HEK293T (cell line): ENCODE measurements around the gene TNIK.

Source experiments
- CTCF ChIA-PET: fragments of 350-600 bp; formaldehyde crosslinking; extraction: SDS; loops from one replicate; lab custom pipeline; 2021; ENCODE audit warnings: antibody characterized with exemption, inconsistent platforms; lab: Yijun Ruan, JAX
- POLR2A ChIA-PET: fragments of 350-600 bp; formaldehyde crosslinking; extraction: SDS; loops from one replicate; lab custom pipeline; 2020; ENCODE audit warnings: antibody characterized with exemption, inconsistent platforms; lab: Yijun Ruan, JAX
- DNase-seq: peaks from one replicate; pipeline ENCODE4 v3.0.0; 2012; ENCODE audit warnings: mixed read lengths; ENCODE audit errors: extremely low spot score
- ARNT ChIP-seq: fragments of 450-650 bp; IDR thresholded peaks from 2 replicates; pipeline ENCODE4 v1.6.1; 2017; ENCODE audit warnings: mild to moderate bottlenecking
- BHLHE40 ChIP-seq: fragments of 450-650 bp; IDR thresholded peaks from 2 replicates; pipeline ENCODE4 v1.6.1; 2016; ENCODE audit warnings: mild to moderate bottlenecking, moderate library complexity, borderline replicate concordance
- CTBP1 ChIP-seq: fragments of 450-650 bp; IDR thresholded peaks from 2 replicates; pipeline ENCODE4 v1.6.1; 2016; ENCODE audit warnings: borderline replicate concordance
- ELF4 ChIP-seq: fragments of 450-650 bp; IDR thresholded peaks from 2 replicates; pipeline ENCODE4 v1.6.1; 2017; ENCODE audit warnings: antibody characterized with exemption
- FOXA1 ChIP-seq: fragments of 450-650 bp; IDR thresholded peaks from 2 replicates; pipeline ENCODE4 v1.6.1; 2016; ENCODE audit warnings: mild to moderate bottlenecking
- FOXK2 ChIP-seq: fragments of 450-650 bp; IDR thresholded peaks from 2 replicates; pipeline ENCODE4 v1.6.1; 2016; ENCODE audit warnings: mild to moderate bottlenecking
- FOXM1 ChIP-seq: fragments of 450-650 bp; IDR thresholded peaks from 2 replicates; pipeline ENCODE4 v1.6.1; 2017; ENCODE audit warnings: mild to moderate bottlenecking, borderline replicate concordance
- HDGF ChIP-seq: fragments of 450-650 bp; IDR thresholded peaks from 2 replicates; pipeline ENCODE4 v1.6.1; 2017; ENCODE audit warnings: antibody characterized with exemption, borderline replicate concordance
- L3MBTL2 ChIP-seq: fragments of 450-650 bp; conservative IDR thresholded peaks from 2 replicates; pipeline ENCODE4 v1.6.1; 2016; ENCODE audit warnings: mild to moderate bottlenecking
- LEF1 ChIP-seq: fragments of 450-650 bp; IDR thresholded peaks from 2 replicates; pipeline ENCODE4 v1.6.1; 2017; ENCODE audit warnings: mild to moderate bottlenecking, borderline replicate concordance
- NFRKB ChIP-seq: fragments of 450-650 bp; IDR thresholded peaks from 2 replicates; pipeline ENCODE4 v1.6.1; 2016; ENCODE audit warnings: mild to moderate bottlenecking, moderate library complexity
- SP1 ChIP-seq: fragments of 450-650 bp; IDR thresholded peaks from 2 replicates; pipeline ENCODE4 v1.6.1; 2017
- SUZ12 ChIP-seq: fragments of 450-650 bp; IDR thresholded peaks from 2 replicates; pipeline ENCODE4 v1.6.1; 2016; ENCODE audit warnings: mild to moderate bottlenecking
- TARDBP ChIP-seq: fragments of 450-650 bp; IDR thresholded peaks from 2 replicates; pipeline ENCODE4 v1.6.1; 2016
- ZNF384 ChIP-seq: fragments of 450-650 bp; IDR thresholded peaks from 2 replicates; pipeline ENCODE4 v1.6.1; 2016
- TF ChIP-seq, protein P1 (sequence below): fragments of 450-650 bp; IDR thresholded peaks from 2 replicates; pipeline ENCODE4 v1.6.1; 2016

The TNIK gene

DNA sequence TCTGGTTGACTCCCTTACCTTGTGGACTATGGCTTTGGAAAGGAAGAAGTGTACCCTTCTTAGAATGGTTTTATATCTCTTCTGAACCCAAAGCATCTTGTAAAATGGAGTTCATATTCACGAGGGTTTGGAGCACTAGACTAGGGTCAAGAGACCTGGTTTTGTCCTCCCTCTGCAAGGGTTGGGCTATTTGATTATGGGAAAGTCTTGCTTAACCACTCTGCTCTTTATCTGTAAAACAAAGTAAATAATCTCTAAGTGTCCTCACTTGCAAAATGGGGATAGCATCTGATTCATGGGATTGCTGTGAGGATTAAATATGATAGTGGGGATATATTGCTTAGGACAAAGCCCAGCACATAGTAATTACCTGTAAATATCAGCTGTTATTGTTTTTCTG lies 415.8 kb downstream of the TNIK start:
- TF ChIP-seq SUZ12 (no peak), L3MBTL2 (no peak)
- POLR2A ChIA-PET: no interaction called here
- DNase-seq: no peak
- CTCF ChIA-PET: no interaction called here

DNA sequence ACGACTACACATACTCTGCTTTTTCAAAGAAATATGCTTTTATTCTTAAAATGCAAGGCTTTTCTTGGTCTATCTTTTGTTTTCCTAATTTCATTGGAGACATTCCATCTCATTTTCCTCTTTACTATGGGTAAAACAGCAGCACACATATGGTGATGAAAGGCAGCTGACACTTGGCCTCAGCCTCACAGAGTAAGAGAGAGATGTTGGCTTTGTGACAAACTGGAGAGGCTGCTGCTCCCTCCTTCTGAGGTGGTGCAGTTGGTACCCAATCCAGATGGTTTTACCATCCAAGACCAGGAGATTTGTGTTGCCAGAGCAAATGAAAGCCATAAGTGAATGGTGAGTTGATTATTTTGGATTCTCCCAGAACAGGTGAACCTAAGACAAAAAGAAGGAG lies 420.5 kb downstream of the TNIK start:
- DNase-seq: no peak
- CTCF ChIA-PET: no interaction called here
- POLR2A ChIA-PET: no interaction called here
- TF ChIP-seq SUZ12 (no peak), SP1 (no peak), TARDBP (no peak), ZNF384 (no peak)

DNA sequence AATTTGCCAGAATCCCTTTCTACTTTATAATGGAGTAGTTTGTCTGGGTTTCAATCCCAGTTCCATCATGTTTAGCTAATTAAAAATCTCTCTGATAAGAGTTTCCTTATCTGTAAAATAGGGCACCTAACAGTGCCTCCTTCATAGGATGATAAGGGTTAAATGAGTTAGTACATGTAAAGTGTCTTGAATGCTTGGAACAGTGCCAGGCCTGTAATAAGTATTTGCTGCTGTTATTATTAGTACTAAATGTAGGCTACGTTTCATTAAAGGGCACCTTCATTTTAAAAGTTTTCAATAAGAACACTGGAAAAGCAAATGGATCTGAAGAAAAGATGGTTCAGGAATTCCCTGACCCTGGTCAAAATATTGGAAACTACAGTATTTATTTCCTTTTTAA lies 421.9 kb downstream of the TNIK start:
- no peak for DNase-seq
- ChIA-PET CTCF (no interaction called here), POLR2A (no interaction called here)
- no peak for TF ChIP-seq ARNT
- no peak for TF ChIP-seq ZNF384
- TF ChIP-seq, protein P1, sequence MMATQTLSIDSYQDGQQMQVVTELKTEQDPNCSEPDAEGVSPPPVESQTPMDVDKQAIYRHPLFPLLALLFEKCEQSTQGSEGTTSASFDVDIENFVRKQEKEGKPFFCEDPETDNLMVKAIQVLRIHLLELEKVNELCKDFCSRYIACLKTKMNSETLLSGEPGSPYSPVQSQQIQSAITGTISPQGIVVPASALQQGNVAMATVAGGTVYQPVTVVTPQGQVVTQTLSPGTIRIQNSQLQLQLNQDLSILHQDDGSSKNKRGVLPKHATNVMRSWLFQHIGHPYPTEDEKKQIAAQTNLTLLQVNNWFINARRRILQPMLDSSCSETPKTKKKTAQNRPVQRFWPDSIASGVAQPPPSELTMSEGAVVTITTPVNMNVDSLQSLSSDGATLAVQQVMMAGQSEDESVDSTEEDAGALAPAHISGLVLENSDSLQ: no peak
- no peak for TF ChIP-seq HDGF
- TF ChIP-seq SP1: no peak
- no peak for TF ChIP-seq ELF4
- TF ChIP-seq FOXK2: no peak
- TF ChIP-seq BHLHE40: no peak
- TF ChIP-seq FOXM1: no peak
- TF ChIP-seq LEF1: no peak
- no peak for TF ChIP-seq L3MBTL2
- no peak for TF ChIP-seq CTBP1
- TF ChIP-seq FOXA1: no peak
- TF ChIP-seq NFRKB: no peak
- no peak for TF ChIP-seq TARDBP
- TF ChIP-seq SUZ12: no peak

- no peak for DNase-seq
- POLR2A ChIA-PET: interaction anchor here (1.0 kb wide), 1 partner anchor 11 kb away, joined by 4 read pairs; no protein-coding TSS in a partner anchor
These were observed 431.4 kb downstream of the TNIK start for GRCh38 chr3:171028779-171029232.

DNA sequence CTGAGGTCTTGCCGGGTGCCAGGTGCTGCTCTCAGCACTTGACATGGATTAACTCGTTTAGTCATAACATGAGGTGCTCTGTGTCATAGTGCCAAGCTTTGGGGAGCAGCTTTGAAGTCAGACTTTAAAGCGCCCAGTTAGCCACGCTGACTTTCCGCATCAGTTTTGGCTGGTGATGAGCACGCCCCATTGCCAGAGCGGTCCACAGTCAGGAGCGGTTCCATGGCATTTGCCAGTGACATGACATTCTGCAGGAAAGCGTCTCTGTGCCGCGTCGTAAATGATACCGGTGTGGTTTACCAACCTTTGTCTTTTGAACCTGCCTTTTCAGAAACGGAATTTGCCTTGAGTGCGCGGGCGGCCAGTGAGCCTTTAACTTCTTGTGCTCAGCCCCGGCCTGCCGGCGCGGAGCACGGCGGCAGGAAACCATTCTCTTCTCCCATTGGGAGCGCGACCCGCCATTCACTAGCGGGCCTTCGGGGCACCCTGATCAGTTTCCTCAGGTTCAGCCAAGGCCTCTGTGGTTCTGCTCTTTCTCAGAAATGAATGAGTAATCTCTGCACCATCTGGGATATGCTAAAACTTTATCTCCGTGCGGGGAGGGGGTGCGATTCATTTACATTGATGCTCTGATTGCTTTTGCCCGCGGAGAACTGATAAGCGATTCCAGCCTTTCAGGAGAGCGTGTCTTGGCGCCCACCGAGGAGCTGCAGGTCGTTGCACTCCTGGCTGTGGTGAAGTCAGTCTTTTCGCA lies 432.0 kb downstream of the TNIK start:
- no peak for DNase-seq
- CTCF ChIA-PET: interaction anchor here (0.7 kb wide), 1 partner anchor 571 kb away, joined by 3 read pairs; no protein-coding TSS in a partner anchor
- TF ChIP-seq BHLHE40 (no peak), FOXM1 (no peak), ELF4 (no peak), SP1 (no peak)
- POLR2A ChIA-PET: interaction anchor here (1.0 kb wide), 1 partner anchor 10 kb away, joined by 4 read pairs; no protein-coding TSS in a partner anchor

More at GRCh38 chr3:171028779-171029232, 431.4 kb downstream of the TNIK start:
- TF ChIP-seq HDGF (no peak), FOXM1 (no peak), SP1 (no peak), TARDBP (no peak), L3MBTL2 (no peak), NFRKB (no peak)
- CTCF ChIA-PET: no interaction called here

- ChIA-PET CTCF (interaction anchor here (1.0 kb wide), 1 partner anchor 9 kb away, joined by 6 read pairs; no protein-coding TSS in a partner anchor), POLR2A (no interaction called here)
- DNase-seq: no peak
- TF ChIP-seq ARNT (no peak), TARDBP (no peak)
These were observed 433.5 kb downstream of the TNIK start, which contains the start of gene SLC2A2 for GRCh38 chr3:171026597-171027293. Gene SLC2A2, minus strand, starts transcription at chr3:171026720. Its CDS starts 50 bp downstream, at chr3:171026670.

DNA sequence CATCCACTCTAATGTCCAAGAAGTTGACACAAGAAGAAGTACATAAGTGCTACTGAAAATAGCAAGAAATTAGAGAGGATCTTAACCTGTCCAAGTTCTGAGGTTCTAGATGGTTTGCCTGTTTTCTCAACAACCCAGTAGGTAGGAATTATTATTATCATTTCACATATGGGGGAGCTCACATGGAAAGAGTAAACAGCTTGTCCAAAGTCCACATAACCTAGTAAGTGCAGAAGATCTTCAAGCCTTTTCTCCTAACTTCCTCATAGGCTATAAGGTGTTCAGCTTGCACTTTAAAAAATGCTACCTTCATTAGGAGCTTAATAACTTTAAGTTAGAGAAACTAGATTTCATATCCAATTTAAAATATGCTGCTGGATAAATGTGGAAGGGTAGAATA lies 436.6 kb downstream of the TNIK start:
- no peak for DNase-seq
- TF ChIP-seq ZNF384 (no peak), HDGF (no peak), FOXA1 (no peak)
- ChIA-PET CTCF (no interaction called here), POLR2A (no interaction called here)

DNA sequence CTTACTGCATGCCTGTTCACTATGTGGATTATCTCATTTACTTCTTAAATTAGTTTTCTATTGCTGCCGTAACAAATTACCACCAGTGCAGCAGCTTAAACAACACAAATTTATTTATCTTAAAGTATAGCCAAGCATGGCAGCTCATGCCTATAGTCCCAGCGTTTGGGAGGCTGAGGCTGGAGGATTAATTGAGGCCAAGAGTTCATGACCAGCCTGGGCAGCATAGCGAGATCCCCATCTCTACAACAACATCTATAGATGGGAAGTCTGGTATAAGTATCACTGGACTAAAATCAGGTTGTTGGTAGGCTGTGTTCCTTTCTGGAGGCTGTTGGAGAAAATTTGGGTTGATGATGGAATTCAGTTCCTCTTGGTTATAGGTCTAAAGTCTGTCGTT lies 438.8 kb downstream of the TNIK start:
- TF ChIP-seq FOXM1: no peak
- no peak for TF ChIP-seq NFRKB
- TF ChIP-seq L3MBTL2: no peak
- no peak for TF ChIP-seq SP1
- TF ChIP-seq ARNT: no peak
- TF ChIP-seq, protein P1: no peak
- no peak for TF ChIP-seq ZNF384
- TF ChIP-seq FOXK2: no peak
- TF ChIP-seq HDGF: no peak
- TF ChIP-seq TARDBP: no peak
- no peak for TF ChIP-seq FOXA1
- no peak for TF ChIP-seq SUZ12
- TF ChIP-seq LEF1: no peak
- no peak for TF ChIP-seq BHLHE40
- TF ChIP-seq ELF4: no peak
- no peak for TF ChIP-seq CTBP1
- CTCF ChIA-PET: no interaction called here
- no peak for DNase-seq
- POLR2A ChIA-PET: no interaction called here
